GM12874 (cell line): ENCODE measurements around the gene CD68.

Experiments
- TF ChIP-seq, protein P1 (sequence below): IDR thresholded peaks from 2 replicates; pipeline ENCODE4 v1.5.1; 2011; ENCODE audit warnings: low read depth, mild to moderate bottlenecking, control low read depth, low read length, moderate library complexity; ENCODE audit not compliant: insufficient read depth

Gene CD68

DNA sequence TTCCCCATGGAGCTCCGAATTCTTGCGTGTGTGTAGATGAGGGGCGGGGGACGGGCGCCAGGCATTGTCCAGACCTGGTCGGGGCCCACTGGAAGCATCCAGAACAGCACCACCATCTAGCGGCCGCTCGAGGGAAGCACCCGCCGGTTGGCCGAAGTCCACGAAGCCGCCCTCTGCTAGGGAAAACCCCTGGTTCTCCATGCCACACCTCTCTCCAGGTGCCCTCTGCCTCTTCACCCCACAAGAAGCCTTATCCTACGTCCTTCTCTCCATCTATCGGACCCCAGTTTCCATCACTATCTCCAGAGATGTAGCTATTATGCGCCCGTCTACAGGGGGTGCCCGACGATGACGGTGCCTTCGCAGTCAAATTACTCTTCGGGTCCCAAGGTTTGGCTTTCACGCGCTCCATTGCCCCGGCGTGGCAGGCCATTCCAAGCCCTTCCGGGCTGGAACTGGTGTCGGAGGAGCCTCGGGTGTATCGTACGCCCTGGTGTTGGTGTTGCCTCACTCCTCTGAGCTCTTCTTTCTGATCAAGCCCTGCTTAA lies 18.3 kb upstream of the CD68 start:
- TF ChIP-seq, protein P1, sequence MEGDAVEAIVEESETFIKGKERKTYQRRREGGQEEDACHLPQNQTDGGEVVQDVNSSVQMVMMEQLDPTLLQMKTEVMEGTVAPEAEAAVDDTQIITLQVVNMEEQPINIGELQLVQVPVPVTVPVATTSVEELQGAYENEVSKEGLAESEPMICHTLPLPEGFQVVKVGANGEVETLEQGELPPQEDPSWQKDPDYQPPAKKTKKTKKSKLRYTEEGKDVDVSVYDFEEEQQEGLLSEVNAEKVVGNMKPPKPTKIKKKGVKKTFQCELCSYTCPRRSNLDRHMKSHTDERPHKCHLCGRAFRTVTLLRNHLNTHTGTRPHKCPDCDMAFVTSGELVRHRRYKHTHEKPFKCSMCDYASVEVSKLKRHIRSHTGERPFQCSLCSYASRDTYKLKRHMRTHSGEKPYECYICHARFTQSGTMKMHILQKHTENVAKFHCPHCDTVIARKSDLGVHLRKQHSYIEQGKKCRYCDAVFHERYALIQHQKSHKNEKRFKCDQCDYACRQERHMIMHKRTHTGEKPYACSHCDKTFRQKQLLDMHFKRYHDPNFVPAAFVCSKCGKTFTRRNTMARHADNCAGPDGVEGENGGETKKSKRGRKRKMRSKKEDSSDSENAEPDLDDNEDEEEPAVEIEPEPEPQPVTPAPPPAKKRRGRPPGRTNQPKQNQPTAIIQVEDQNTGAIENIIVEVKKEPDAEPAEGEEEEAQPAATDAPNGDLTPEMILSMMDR: peak; percentile 96

DNA sequence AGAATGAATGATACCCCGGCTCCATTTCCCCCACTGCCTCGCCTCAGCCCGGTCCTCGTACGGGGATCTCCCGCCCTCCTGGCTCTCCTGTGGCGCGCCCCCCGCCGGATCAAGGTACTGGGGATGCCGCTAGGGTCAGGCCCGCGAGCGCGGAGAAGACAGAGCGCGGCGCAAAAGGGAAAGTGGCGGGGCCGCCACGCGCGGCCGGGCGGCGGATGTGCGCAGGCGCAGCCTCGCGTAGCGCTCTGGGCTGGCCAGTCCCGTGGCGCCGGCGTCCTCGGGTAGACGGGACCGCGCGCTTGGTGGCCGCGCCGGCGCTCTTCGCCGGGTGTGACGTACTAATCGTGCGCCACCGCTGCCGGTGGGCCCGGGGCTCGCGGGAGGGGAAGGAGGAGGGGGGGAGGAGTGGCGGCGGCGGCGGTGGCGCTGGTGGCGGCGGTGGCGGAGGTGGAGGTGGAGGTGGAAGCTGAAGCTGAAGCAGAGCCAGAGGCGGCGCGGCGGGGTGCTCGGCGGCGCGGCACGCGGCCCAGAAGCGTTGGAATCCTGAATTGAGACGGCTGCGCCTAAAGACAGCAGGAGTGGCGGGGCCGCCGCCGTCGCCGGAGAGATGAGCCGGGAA lies 17.7 kb upstream of the CD68 start, which contains the start of gene SENP3:
TSS of gene SENP3 (plus strand) at position 331 of the 619 bp plus-strand sequence. CDS start 1,158 bp downstream, outside the sequence.
- TF ChIP-seq, protein P1: no peak

GRCh38 chr17:7562208-7562605 lies 17.2 kb upstream of the CD68 start:
- TF ChIP-seq, protein P1: no peak

DNA sequence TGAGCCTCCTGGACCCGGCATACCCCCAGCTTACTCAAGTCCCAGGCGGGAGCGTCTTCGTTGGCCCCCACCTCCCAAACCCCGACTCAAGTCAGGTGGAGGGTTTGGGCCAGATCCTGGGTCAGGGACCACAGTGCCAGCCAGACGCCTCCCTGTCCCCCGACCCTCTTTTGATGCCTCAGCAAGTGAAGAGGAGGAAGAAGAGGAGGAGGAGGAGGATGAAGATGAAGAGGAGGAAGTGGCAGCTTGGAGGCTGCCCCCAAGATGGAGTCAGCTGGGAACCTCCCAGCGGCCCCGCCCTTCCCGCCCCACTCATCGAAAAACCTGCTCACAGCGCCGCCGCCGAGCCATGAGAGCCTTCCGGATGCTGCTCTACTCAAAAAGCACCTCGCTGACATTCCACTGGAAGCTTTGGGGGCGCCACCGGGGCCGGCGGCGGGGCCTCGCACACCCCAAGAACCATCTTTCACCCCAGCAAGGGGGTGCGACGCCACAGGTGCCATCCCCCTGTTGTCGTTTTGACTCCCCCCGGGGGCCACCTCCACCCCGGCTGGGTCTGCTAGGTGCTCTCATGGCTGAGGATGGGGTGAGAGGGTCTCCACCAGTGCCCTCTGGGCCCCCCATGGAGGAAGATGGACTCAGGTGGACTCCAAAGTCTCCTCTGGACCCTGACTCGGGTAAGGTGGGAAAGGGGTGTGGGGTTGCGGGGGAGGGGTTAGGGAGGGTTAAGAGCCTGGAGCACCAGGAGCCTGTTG lies 16.1 kb upstream of the CD68 start:
- TF ChIP-seq, protein P1: no peak

DNA sequence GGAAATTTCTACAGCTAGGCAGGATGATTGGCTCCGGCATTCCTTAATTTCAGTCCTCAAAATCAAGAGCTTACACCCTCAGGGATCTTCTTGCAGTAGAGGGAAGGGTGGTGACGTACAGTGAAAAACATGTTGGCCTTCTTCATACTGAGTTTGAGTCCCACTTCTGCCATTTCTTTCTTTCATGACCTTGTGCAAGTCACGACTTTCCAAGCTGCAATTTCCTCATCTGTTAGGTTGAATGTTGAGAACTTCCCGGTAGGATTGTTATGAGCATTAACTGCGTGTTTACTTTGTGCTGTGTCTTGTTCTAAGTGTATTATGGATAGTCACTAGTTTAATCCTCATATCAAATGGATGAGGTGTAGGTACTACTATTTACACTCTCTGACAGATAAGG lies 9.9 kb upstream of the CD68 start:
- TF ChIP-seq, protein P1: no peak

- TF ChIP-seq, protein P1: no peak
These were observed 9.1 kb upstream of the CD68 start for GRCh38 chr17:7570351-7570750.

- TF ChIP-seq, protein P1: no peak
These were observed 7.2 kb upstream of the CD68 start for GRCh38 chr17:7572338-7572587.
